Mucosa of rectum (tissue), 2 donors: Measurements from ENCODE around the gene IGFBP2.

Experiments
- H3K27ac ChIP-seq, 2 donors: one replicate each; pipeline ENCODE4 v1.7.0; 2013; ENCODE audit warnings: inconsistent platforms in 2 of 2, low read depth in 2 of 2, low read length in 2 of 2
- H3K27me3 ChIP-seq, 2 donors: one replicate each; pipeline ENCODE4 v1.7.0; 2013; ENCODE audit warnings: low read length in 2 of 2; ENCODE audit not compliant: control insufficient read depth in 2 of 2, insufficient read depth in 2 of 2
- H3K36me3 ChIP-seq, 2 donors: one replicate each; pipeline ENCODE4 v1.7.0; 2013; ENCODE audit warnings: low read length in 2 of 2; ENCODE audit not compliant: control insufficient read depth in 2 of 2, insufficient read depth in 2 of 2
- H3K4me1 ChIP-seq, 2 donors: one replicate each; pipeline ENCODE4 v1.7.0; 2013; ENCODE audit warnings: low read length in 2 of 2, mild to moderate bottlenecking in 1 of 2; ENCODE audit not compliant: control insufficient read depth in 2 of 2, insufficient read depth in 2 of 2
- H3K4me3 ChIP-seq, 2 donors: one replicate each; pipeline ENCODE4 v1.7.0; 2013; ENCODE audit warnings: low read length in 2 of 2
- H3K9ac ChIP-seq, 2 donors: one replicate each; pipeline ENCODE4 v1.7.0; 2013; ENCODE audit warnings: low read length in 2 of 2, low read depth in 1 of 2, mild to moderate bottlenecking in 1 of 2
- H3K9me3 ChIP-seq, 2 donors: one replicate each; pipeline ENCODE4 v1.7.0; 2013; ENCODE audit warnings: low read length in 2 of 2; ENCODE audit not compliant: control insufficient read depth in 2 of 2
- donor health status: healthy.
- donor health status: Normal muscosa, but diverticular disease.

The IGFBP2 gene

DNA sequence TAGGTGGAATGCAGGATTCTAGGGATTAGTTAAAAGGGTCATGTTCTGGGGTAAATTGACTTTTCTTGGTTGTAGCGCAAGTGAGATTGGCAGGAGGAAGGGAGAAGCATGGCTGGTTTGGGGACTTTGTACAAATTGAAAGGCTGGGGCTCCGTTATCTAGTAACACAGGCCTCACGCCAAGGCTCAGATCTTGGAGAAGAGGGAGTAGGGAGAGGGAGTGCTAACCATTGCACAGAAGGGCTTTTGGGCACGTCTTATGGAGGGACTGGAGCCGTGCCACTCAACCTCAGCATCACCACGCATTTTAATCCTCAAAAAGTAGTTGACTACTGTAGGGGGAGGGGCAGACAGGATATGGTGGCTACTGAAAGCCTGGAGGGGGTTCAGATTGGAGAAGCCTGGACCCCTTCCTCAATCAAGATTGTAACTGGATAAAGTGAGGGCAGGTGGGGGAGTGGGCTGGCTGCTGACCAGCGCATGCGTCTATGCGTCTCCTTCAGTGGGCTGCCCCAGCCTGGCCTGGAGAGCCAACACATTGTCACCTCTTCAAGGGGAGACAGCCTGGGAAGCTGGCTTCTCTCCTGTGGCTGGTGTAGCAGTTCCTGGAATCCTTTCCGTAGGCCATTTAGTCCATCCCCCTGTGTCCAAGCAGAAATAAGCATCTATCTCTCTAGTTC is 47.9 kb downstream of the IGFBP2 start:
- no peak overlapping the region for H3K27ac ChIP-seq
- H3K9ac ChIP-seq: no peak overlapping the region

DNA sequence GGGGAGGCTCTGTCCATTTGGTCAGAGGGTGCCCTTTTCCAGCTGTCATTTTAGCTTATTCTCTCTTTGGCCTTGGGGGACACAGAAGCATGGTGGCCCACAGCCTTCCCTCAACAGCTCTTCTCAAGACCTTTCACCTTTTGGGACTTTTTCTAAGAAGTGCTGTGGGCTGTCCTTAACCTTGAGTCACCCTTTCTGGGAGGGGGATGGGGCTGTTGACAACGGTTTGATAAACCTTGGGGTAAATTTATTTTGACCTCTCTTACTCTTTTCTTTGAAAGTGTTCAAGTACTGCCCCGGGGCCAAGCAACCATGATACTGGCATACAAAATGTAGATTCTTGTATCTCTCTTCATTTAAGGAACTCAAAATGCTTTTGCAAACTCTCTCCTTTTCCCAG is 48.5 kb downstream of the IGFBP2 start:
- Histone ChIP-seq H3K9me3 (no peaks in the 10 kb centered on the region), H3K36me3 (no peaks in the 10 kb centered on the region), H3K9ac (no peak overlapping the region), H3K4me3 (no peak overlapping the region), H3K4me1 (peaks cover 0 to 3% of the 10 kb centered on the region in 2 donors), H3K27me3 (peaks cover 4 to 5% of the 10 kb centered on the region in 2 donors), H3K27ac (no peak overlapping the region)

More for the DNA sequence above, 47.9 kb downstream of the IGFBP2 start:
- H3K4me1 ChIP-seq: peaks cover 0 to 3% of the 10 kb centered on the region in 2 donors
- no peaks in the 10 kb centered on the region for H3K9me3 ChIP-seq
- H3K4me3 ChIP-seq: no peak overlapping the region
- H3K36me3 ChIP-seq: no peaks in the 10 kb centered on the region
- peaks cover 2 to 4% of the 10 kb centered on the region in 2 donors for H3K27me3 ChIP-seq

DNA sequence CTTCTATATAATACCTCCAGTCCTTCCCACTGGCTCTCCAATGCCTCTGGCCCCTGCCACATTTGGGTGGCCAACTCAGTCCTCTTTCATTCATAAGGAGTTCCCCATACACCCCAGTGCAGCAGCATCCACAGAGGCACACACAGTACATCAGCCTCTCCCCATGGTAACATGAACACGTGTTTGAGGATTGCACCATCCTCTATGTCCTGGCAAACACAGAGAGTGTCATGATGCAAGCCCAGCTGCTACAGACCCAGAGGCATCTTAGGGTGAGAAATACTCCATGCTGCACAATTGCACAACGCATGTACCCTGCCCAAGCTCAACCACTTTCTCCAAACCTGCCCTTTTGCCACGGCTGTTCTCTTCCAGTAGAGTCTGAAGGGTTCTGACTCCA is 50.6 kb downstream of the IGFBP2 start:
- H3K4me3 ChIP-seq: no peak overlapping the region
- no peak overlapping the region for H3K9ac ChIP-seq
- peak overlapping the region in 1 of 2 donors; percentile 11 for H3K27ac ChIP-seq
- H3K27me3 ChIP-seq: peaks cover 10 to 13% of the 10 kb centered on the region in 2 donors
- H3K9me3 ChIP-seq: no peaks in the 10 kb centered on the region
- H3K36me3 ChIP-seq: peaks cover 0 to 3% of the 10 kb centered on the region in 2 donors
- peaks cover 0 to 5% of the 10 kb centered on the region in 2 donors for H3K4me1 ChIP-seq

DNA sequence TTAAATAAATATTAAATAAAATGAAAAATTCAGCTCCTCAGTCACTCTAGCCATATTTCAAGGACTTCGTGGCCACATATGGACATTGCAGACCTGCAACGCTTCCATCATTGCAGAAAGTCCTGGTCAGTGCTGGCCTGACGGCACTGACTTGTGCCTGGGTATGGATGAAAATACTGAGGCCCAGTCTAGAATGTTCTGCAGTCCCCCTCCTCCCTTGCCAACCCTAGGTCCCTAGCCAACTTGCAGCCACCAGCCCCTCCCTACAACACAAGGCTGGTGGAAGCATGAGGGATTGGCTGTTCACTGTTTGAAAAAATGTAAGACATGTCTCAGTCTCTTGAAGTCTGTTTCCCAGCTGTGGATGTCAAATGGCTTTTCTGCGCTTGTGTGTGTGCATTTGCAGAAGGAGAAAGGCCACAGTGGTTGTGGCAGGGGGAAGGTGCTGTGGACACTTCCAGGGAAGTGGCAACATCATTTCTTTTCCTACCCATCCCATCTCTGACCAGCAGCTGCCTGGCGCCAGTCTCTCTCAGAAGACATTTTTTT is 52.2 kb downstream of the IGFBP2 start:
- Histone ChIP-seq H3K4me3 (no peak overlapping the region), H3K9ac (no peak overlapping the region), H3K27ac (no peak overlapping the region), H3K36me3 (peaks cover 0 to 3% of the 10 kb centered on the region in 2 donors), H3K4me1 (peaks cover 0 to 2% of the 10 kb centered on the region in 2 donors), H3K27me3 (peaks cover 13 to 18% of the 10 kb centered on the region in 2 donors), H3K9me3 (no peaks in the 10 kb centered on the region)

DNA sequence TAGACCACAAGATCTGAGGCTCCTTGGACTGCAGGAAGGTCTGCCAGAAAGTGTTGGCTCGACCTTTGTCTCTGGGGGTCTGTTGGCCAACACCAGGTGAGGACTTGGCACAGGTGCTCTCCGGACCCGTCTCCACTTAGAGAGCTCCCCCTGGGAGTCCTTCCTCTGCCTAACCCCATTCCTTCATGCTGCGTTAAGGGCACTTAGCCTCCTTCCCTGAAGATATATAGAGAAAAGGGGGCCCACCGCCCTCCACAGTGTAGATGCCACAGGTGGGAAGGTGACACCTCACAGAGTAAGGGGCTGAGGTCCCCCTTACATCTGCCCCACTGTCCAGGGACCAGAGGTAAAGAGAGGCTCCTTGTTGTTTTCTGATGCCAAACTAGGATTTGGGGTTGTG is 53.9 kb downstream of the IGFBP2 start:
- H3K27ac ChIP-seq: no peak overlapping the region
- peaks cover 0 to 3% of the 10 kb centered on the region in 2 donors for H3K36me3 ChIP-seq
- no peak overlapping the region for H3K9ac ChIP-seq
- H3K4me3 ChIP-seq: no peak overlapping the region
- no peaks in the 10 kb centered on the region for H3K9me3 ChIP-seq
- H3K4me1 ChIP-seq: peaks cover 2 to 3% of the 10 kb centered on the region in 2 donors
- peaks cover 14 to 27% of the 10 kb centered on the region in 2 donors for H3K27me3 ChIP-seq

DNA sequence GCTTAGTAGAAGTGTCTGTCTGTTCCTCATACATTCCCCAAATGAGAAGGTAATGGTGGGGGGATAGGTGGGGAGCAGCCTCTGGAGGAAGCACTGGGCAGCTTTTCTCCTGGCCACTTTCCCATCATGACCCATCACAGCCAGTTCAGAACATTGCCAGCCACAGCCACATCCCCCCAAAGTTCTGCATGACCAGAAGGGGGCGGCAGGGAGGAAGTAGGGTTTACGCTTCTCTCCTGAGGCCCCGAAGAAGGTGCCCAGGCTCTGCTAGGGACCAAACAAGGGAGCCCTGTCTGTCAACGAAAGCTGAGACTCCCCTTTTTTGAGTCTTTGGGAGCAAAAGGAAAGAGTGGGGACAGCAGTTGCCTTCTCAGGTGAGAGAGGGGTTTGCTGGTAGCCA is 54.4 kb downstream of the IGFBP2 start:
- H3K27me3 ChIP-seq: peaks cover 18 to 30% of the 10 kb centered on the region in 2 donors
- H3K4me1 ChIP-seq: peaks cover 3 to 4% of the 10 kb centered on the region in 2 donors
- H3K9me3 ChIP-seq: no peaks in the 10 kb centered on the region
- H3K4me3 ChIP-seq: no peak overlapping the region
- H3K9ac ChIP-seq: no peak overlapping the region
- no peak overlapping the region for H3K27ac ChIP-seq
- H3K36me3 ChIP-seq: peaks cover 0 to 3% of the 10 kb centered on the region in 2 donors

DNA sequence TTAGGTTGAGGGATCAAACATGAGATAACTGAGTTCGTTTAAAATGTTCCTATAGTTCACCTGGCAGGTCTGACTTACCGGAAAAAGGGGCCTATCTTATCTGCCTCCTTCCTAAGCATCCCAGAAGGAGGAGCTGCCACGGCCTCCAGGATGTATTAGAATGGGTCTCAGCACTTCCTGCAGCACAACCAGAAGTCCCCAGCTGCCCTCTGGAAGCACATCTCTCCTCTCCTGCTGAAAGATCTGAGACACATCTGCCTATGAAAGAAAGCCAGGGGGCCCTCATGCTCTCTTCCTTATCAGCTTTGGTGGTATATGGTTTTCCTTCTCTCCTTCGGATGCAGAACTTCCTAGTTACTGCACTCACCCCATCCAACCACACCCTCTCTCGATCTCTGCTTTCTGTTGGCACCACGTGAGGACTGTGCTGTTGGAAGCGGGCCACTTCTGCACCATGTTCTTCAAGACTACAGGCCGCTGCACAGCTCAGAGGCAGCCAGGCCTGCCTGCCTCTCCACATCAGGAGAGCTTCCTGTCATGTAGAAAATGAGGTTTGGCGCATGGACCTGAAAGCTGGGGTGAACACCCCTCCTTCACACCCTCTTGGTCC is 55.6 kb downstream of the IGFBP2 start:
- Histone ChIP-seq H3K4me1 (peaks cover 6% of the 10 kb centered on the region in 2 donors), H3K36me3 (peaks cover 0 to 3% of the 10 kb centered on the region in 2 donors), H3K9me3 (no peaks in the 10 kb centered on the region), H3K27me3 (peaks cover 23 to 36% of the 10 kb centered on the region in 2 donors), H3K9ac (no peak overlapping the region), H3K4me3 (no peak overlapping the region), H3K27ac (no peak overlapping the region)

DNA sequence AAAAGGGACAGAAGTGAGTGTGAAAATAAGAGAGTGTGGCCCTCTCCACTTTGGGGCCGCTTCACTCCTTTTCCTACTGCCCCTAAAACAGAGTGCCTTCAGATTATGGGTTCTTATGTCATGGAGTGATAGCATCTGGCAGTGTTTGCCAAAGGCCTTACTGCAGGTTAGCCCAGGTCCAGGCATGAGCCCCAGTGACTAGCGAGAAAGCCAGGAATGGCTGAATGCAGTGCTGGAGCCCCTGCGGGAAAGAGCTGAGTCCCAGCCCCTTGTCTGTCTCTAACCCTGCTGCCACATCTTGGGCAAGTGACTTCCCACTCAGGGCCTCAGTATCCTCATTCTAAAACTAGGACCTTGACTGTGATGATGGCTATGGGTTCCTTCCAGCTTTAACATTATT is 56.2 kb downstream of the IGFBP2 start:
- Histone ChIP-seq H3K4me3 (no peak overlapping the region), H3K27me3 (peaks cover 28 to 41% of the 10 kb centered on the region in 2 donors), H3K9me3 (no peaks in the 10 kb centered on the region), H3K27ac (no peak overlapping the region), H3K36me3 (peaks cover 0 to 3% of the 10 kb centered on the region in 2 donors), H3K4me1 (peaks cover 6 to 9% of the 10 kb centered on the region in 2 donors), H3K9ac (no peak overlapping the region)

DNA sequence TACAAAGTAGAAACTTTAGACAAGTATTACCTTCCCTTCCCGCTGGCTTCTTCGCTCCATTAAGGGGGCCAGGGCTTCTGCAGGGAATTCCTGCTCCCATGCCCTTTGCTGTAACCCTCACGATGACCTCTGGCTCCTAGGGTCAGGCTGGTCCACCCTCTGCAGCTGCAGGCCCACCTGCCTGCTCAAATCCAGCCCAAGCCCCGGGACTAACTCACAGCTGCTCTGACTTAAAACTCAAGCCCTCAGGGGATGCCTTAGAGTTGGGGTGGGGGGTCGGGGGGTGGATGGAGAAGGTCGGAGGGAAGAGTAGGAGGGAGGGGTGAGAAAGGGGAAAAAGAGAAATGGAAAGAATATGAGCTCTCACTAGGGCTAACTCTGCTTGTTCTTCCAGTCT is 57.2 kb downstream of the IGFBP2 start:
- peak overlapping the region; percentile 43 to 61 for H3K27ac ChIP-seq
- H3K36me3 ChIP-seq: peaks cover 0 to 3% of the 10 kb centered on the region in 2 donors
- no peaks in the 10 kb centered on the region for H3K9me3 ChIP-seq
- no peak overlapping the region for H3K4me3 ChIP-seq
- peaks cover 6 to 9% of the 10 kb centered on the region in 2 donors for H3K4me1 ChIP-seq
- H3K27me3 ChIP-seq: peaks cover 31 to 47% of the 10 kb centered on the region in 2 donors
- H3K9ac ChIP-seq: no peak overlapping the region
